ENCODE data around the gene PAPPA2. TPM values are rescaled to one million over a fixed set of nuclear protein-coding genes. Genes with fewer than 3 reads are reported as not detected.
"Not testable (repeated sequence)": the region's sequence is repeated elsewhere in the genome, so short reads cannot be mapped to it uniquely, and the experiment has no call there.

Gene PAPPA2
- total RNA-seq, 1 experiment from 2014 or later, result 0.06 TPM

DNA sequence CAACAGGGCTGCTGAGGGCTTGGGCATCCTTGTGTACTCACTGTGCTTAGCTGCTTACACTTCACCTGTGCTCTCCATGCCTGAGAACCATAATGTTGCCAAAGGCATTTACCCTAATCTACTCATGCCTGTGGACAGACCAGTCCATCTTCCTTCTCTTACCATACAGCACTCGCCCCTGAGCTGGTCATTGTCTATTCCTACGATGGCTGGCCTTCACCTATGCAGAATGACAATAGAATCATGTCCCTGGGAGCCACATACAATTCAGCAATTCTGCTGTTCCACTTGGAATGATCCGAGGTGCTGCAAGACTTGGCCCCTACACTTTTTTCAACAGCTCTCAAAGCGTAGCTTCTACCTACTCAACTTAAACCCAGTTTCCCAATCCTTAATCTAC, 96.5 kb downstream of the PAPPA2 start:
- no peak for TF ChIP-seq EZH2 (IDR thresholded peaks at IDR 0.05; ENCODE audit: borderline replicate concordance, low read depth, low read length, poor library complexity, severe bottlenecking)
- TF ChIP-seq CTCF (conservative IDR thresholded peaks at IDR 0.05; ENCODE audit: low read depth, low read length), result no peak
- intact Hi-C loops (cut with micrococcal nuclease; ENCODE audit: unreplicated experiment), result loop anchor here (10.0 kb wide), 1 partner anchor 185 kb away; no protein-coding TSS in a partner anchor
- Histone ChIP-seq H3K36me3 (ENCODE audit: insufficient read depth, low read length, poor library complexity, severe bottlenecking) (no peaks in the 10 kb centered on the region), H3K4me1 (ENCODE audit: insufficient read depth, low read length, poor library complexity, severe bottlenecking) (no peaks in the 10 kb centered on the region), H3K27ac (ENCODE audit: low read depth, low read length, poor library complexity, severe bottlenecking) (no peak overlapping the region), H3K9me3 (ENCODE audit: low read depth, low read length, poor library complexity, severe bottlenecking) (no peaks in the 10 kb centered on the region), H3K27me3 (replicated peaks; ENCODE audit: insufficient read depth, low read depth, low read length, poor library complexity) (peaks cover 27% of the 10 kb centered on the region), H3K4me3 (ENCODE audit: low read depth, low read length, poor library complexity, severe bottlenecking) (no peak overlapping the region)
- CTCF ChIA-PET, result interaction anchor here (1.3 kb wide), 1 partner anchor 132 kb away, joined by 5 read pairs; no protein-coding TSS in a partner anchor
- no peak for DNase-seq (ENCODE audit: low spot score)
- BruUV-seq (replicated peaks), result no TSS peak
- POLR2A ChIA-PET (ENCODE audit: low non-redundant PET), result no interaction called here

- H3K9me3 ChIP-seq (ENCODE audit: low read depth, low read length, poor library complexity, severe bottlenecking), result no peaks in the 10 kb centered on the region
- no peak overlapping the region for H3K27ac ChIP-seq (ENCODE audit: low read depth, low read length, poor library complexity, severe bottlenecking)
- no TSS peak for BruUV-seq (replicated peaks)
- ChIA-PET CTCF (interaction anchor here (1.3 kb wide), 1 partner anchor 132 kb away, joined by 5 read pairs; no protein-coding TSS in a partner anchor), POLR2A (ENCODE audit: low non-redundant PET) (no interaction called here)
- peaks cover 23% of the 10 kb centered on the region for H3K27me3 ChIP-seq (replicated peaks; ENCODE audit: insufficient read depth, low read depth, low read length, poor library complexity)
- no peaks in the 10 kb centered on the region for H3K4me1 ChIP-seq (ENCODE audit: insufficient read depth, low read length, poor library complexity, severe bottlenecking)
- intact Hi-C loops (cut with micrococcal nuclease; ENCODE audit: unreplicated experiment), result loop anchor here (1.0 to 10.0 kb wide), 6 partner anchors 131 to 1387 kb away; no protein-coding TSS in a partner anchor
- DNase-seq (ENCODE audit: low spot score), result peak; percentile 79
- H3K36me3 ChIP-seq (ENCODE audit: insufficient read depth, low read length, poor library complexity, severe bottlenecking), result no peaks in the 10 kb centered on the region
- peak; percentile 89 for TF ChIP-seq CTCF (conservative IDR thresholded peaks at IDR 0.05; ENCODE audit: low read depth, low read length)
- TF ChIP-seq EZH2 (IDR thresholded peaks at IDR 0.05; ENCODE audit: borderline replicate concordance, low read depth, low read length, poor library complexity, severe bottlenecking), result no peak
- H3K4me3 ChIP-seq (ENCODE audit: low read depth, low read length, poor library complexity, severe bottlenecking), result no peak overlapping the region
Measured at GRCh38 chr1:176559878-176560277, 96.9 kb downstream of the PAPPA2 start.

GRCh38 chr1:176560681-176561080, 97.7 kb downstream of the PAPPA2 start:
- intact Hi-C loops (cut with micrococcal nuclease; ENCODE audit: unreplicated experiment), result loop anchor here (1.0 to 5.0 kb wide), 5 partner anchors 131 to 1387 kb away; no protein-coding TSS in a partner anchor
- H3K27me3 ChIP-seq (replicated peaks; ENCODE audit: insufficient read depth, low read depth, low read length, poor library complexity), result peaks cover 15% of the 10 kb centered on the region
- H3K4me1 ChIP-seq (ENCODE audit: insufficient read depth, low read length, poor library complexity, severe bottlenecking), result no peaks in the 10 kb centered on the region
- ChIA-PET CTCF (interaction anchor here (0.5 kb wide), 1 partner anchor 319 kb away, joined by 6 read pairs; no protein-coding TSS in a partner anchor), POLR2A (ENCODE audit: low non-redundant PET) (no interaction called here)
- no peak overlapping the region for H3K27ac ChIP-seq (ENCODE audit: low read depth, low read length, poor library complexity, severe bottlenecking)
- no TSS peak for BruUV-seq (replicated peaks)
- H3K9me3 ChIP-seq (ENCODE audit: low read depth, low read length, poor library complexity, severe bottlenecking), result no peaks in the 10 kb centered on the region
- H3K36me3 ChIP-seq (ENCODE audit: insufficient read depth, low read length, poor library complexity, severe bottlenecking), result no peaks in the 10 kb centered on the region
- DNase-seq (ENCODE audit: low spot score), result no peak
- no peak for TF ChIP-seq CTCF (conservative IDR thresholded peaks at IDR 0.05; ENCODE audit: low read depth, low read length)
- no peak overlapping the region for H3K4me3 ChIP-seq (ENCODE audit: low read depth, low read length, poor library complexity, severe bottlenecking)

DNA sequence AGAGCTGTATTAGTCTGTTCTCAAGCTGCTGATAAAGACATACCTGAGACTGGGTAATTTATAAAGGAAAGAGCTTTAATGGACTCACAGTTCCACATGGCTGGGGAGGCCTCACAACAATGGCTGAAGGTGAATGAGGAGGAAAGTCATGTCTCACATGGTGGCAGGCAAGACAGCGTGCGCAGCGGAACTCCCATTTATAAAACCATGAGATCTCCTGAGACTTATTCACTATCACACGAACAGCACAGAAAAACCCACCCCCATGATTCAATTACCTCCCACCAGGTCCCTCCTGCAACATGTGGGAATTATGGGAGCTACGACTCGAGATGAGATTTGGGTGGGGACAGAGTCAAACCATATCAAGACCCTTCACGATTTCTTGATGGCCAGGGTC, 98.8 kb downstream of the PAPPA2 start:
- intact Hi-C loops (cut with micrococcal nuclease; ENCODE audit: unreplicated experiment), result loop anchor here (5.0 kb wide), 2 partner anchors 181 to 1386 kb away; no protein-coding TSS in a partner anchor
- H3K4me3 ChIP-seq (ENCODE audit: low read depth, low read length, poor library complexity, severe bottlenecking); BruUV-seq (replicated peaks); H3K36me3 ChIP-seq (ENCODE audit: insufficient read depth, low read length, poor library complexity, severe bottlenecking); H3K27ac ChIP-seq (ENCODE audit: low read depth, low read length, poor library complexity, severe bottlenecking); DNase-seq (ENCODE audit: low spot score); POLR2A ChIA-PET (ENCODE audit: low non-redundant PET); CTCF ChIA-PET; H3K9me3 ChIP-seq (ENCODE audit: low read depth, low read length, poor library complexity, severe bottlenecking); H3K4me1 ChIP-seq (ENCODE audit: insufficient read depth, low read length, poor library complexity, severe bottlenecking): not testable (repeated sequence)
- peaks cover 13% of the 10 kb centered on the region for H3K27me3 ChIP-seq (replicated peaks; ENCODE audit: insufficient read depth, low read depth, low read length, poor library complexity)
